Osteoblast (primary cell): Measurements from ENCODE around the gene SZT2. TPM values are rescaled to one million over a fixed set of nuclear protein-coding genes. Genes with fewer than 3 reads are reported as not detected.

Source experiments
- DNase-seq: peaks from one replicate; pipeline ENCODE4 v3.0.0; 2011; ENCODE audit warnings: low spot score, mixed read lengths; ENCODE audit not compliant: insufficient read length; ENCODE audit errors: missing footprints
- H2AFZ ChIP-seq: 2 replicates; pipeline ENCODE4 v1.6.0; 2011; ENCODE audit warnings: mild to moderate bottlenecking, low read length
- H3K27ac ChIP-seq: 2 replicates; pipeline ENCODE4 v1.5.1; 2011; ENCODE audit warnings: mild to moderate bottlenecking, low read depth, low read length, moderate library complexity
- H3K27me3 ChIP-seq: 2 replicates; pipeline ENCODE4 v1.6.0; 2012; ENCODE audit warnings: mild to moderate bottlenecking, control low read depth, inconsistent platforms, low read length, moderate library complexity; ENCODE audit not compliant: insufficient read depth
- H3K36me3 ChIP-seq: 2 replicates; pipeline ENCODE4 v1.5.1; 2011; ENCODE audit warnings: mild to moderate bottlenecking, low read length, control low read depth, moderate library complexity; ENCODE audit not compliant: insufficient read depth
- H3K4me1 ChIP-seq: 2 replicates; pipeline ENCODE4 v1.5.1; 2011; ENCODE audit warnings: mild to moderate bottlenecking, low read length, control low read depth, moderate library complexity; ENCODE audit not compliant: insufficient read depth
- H3K4me2 ChIP-seq: 2 replicates; pipeline ENCODE4 v1.6.0; 2011; ENCODE audit warnings: mild to moderate bottlenecking, low read length; ENCODE audit not compliant: insufficient read depth
- H3K4me3 ChIP-seq: fragments of 200-600 bp; sonication (generic); 3 replicates; pipeline ENCODE4 v1.5.1; 2012; ENCODE audit warnings: mild to moderate bottlenecking, low read length, inconsistent platforms; ENCODE audit not compliant: insufficient read depth
- H3K79me2 ChIP-seq: 2 replicates; pipeline ENCODE4 v1.6.0; 2012; ENCODE audit warnings: mild to moderate bottlenecking, low read length, control low read depth, inconsistent platforms; ENCODE audit not compliant: insufficient read depth
- H3K9me3 ChIP-seq: 2 replicates; pipeline ENCODE4 v1.5.1; 2011; ENCODE audit warnings: low read depth, low read length, control low read depth
- H4K20me1 ChIP-seq: 2 replicates; pipeline ENCODE4 v1.6.0; 2012; ENCODE audit warnings: mild to moderate bottlenecking, low read length, control low read depth; ENCODE audit not compliant: insufficient read depth
- total RNA-seq: library from RNA; depleted of rRNA; stranded (reverse); fragments of >200 nt; gene quantifications from 2 replicates; pipeline ENCODE4 v1.2.3, GENCODE V29; 2012
- TF ChIP-seq, protein P1 (sequence below): IDR thresholded peaks from 2 replicates; pipeline ENCODE4 v1.5.1; 2011; ENCODE audit warnings: mild to moderate bottlenecking, low read depth, low read length, moderate library complexity; ENCODE audit errors: extremely low read depth

The SZT2 gene
- total RNA-seq, 1 donor = 42.0 TPM

DNA sequence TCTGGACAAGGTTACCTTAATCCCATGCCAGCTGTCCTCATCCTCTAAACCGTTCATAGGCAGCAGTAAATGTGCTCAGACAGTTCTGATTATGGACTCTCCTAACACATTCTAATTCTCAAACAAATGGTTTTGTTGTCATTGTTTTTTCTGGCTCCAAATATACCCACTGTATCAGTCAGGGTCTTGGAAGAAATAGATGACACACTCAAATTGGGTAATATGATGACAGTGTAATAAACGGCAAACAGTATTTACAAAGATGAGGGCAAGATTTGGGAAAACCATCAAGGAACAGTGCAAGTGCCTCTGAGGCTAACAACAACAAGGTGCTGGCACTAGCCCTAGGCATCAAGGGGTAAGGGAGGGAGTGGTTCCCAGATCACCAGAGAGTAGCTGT lies 35.2 kb upstream of the SZT2 start:
- H3K27me3 ChIP-seq = no peaks in the 10 kb centered on the region
- H3K4me1 ChIP-seq = peaks cover 31% of the 10 kb centered on the region
- H3K36me3 ChIP-seq = no peaks in the 10 kb centered on the region
- H3K27ac ChIP-seq = no peak overlapping the region
- H3K9me3 ChIP-seq = no peaks in the 10 kb centered on the region
- no peak overlapping the region for H2AFZ ChIP-seq
- peaks cover 6% of the 10 kb centered on the region for H3K79me2 ChIP-seq
- no peaks in the 10 kb centered on the region for H4K20me1 ChIP-seq
- TF ChIP-seq, protein P1, sequence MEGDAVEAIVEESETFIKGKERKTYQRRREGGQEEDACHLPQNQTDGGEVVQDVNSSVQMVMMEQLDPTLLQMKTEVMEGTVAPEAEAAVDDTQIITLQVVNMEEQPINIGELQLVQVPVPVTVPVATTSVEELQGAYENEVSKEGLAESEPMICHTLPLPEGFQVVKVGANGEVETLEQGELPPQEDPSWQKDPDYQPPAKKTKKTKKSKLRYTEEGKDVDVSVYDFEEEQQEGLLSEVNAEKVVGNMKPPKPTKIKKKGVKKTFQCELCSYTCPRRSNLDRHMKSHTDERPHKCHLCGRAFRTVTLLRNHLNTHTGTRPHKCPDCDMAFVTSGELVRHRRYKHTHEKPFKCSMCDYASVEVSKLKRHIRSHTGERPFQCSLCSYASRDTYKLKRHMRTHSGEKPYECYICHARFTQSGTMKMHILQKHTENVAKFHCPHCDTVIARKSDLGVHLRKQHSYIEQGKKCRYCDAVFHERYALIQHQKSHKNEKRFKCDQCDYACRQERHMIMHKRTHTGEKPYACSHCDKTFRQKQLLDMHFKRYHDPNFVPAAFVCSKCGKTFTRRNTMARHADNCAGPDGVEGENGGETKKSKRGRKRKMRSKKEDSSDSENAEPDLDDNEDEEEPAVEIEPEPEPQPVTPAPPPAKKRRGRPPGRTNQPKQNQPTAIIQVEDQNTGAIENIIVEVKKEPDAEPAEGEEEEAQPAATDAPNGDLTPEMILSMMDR = no peak
- DNase-seq = peak; percentile 61
- H3K4me2 ChIP-seq = no peak overlapping the region
- H3K4me3 ChIP-seq = no peak overlapping the region

DNA sequence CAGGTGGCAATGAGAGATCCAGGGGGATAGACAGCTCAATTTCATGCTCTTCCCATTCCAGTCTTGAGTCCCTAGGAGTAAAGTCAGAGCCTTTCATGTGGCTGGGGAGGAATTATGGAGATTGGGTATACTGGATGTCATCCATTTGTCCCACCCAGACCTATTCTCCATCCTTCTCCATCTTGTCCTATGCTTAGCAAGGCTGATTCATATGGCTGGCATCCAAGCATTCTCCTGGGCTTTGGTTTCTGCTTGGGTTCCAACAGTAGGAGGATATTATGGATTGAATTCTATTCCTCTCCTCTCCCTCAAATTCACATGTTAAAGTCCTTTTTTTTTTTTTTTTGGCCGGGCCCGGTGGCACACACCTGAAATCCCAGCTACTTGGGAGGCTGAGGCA lies 34.8 kb upstream of the SZT2 start:
- TF ChIP-seq, protein P1 = no peak
- H3K36me3 ChIP-seq = no peaks in the 10 kb centered on the region
- DNase-seq = peak; percentile 73

DNA sequence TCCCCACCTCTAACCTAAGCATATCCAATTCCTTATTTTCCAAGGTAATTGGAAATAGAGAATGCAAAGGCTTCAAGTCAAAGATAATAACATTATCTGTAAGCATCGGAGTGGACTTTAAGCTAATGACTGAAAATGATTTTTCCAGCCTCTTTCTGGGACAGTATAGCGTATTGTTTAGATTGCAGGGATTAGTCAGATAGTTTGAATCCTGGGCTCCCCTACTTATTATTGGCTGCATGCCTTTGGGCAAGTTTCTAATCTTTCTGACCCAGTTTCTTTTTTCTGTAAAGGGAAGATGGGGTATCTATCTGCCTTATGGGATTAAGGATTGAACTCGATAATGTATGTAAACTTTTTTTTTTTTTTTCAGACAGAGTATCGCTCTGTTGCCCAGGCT lies 32.4 kb upstream of the SZT2 start:
- peaks cover 23% of the 10 kb centered on the region for H3K36me3 ChIP-seq
- TF ChIP-seq, protein P1 = no peak
- no peak overlapping the region for H3K4me2 ChIP-seq
- H3K9me3 ChIP-seq = no peaks in the 10 kb centered on the region
- no peaks in the 10 kb centered on the region for H3K27me3 ChIP-seq
- H3K4me3 ChIP-seq = no peak overlapping the region
- no peak overlapping the region for H2AFZ ChIP-seq
- peaks cover 11% of the 10 kb centered on the region for H4K20me1 ChIP-seq
- H3K4me1 ChIP-seq = peaks cover 39% of the 10 kb centered on the region
- H3K79me2 ChIP-seq = peaks cover 34% of the 10 kb centered on the region
- H3K27ac ChIP-seq = no peak overlapping the region
- peak; percentile 62 for DNase-seq

More for the DNA sequence above, 34.8 kb upstream of the SZT2 start:
- no peak overlapping the region for H3K27ac ChIP-seq
- H3K79me2 ChIP-seq = peaks cover 11% of the 10 kb centered on the region
- peaks cover 1% of the 10 kb centered on the region for H4K20me1 ChIP-seq
- no peaks in the 10 kb centered on the region for H3K9me3 ChIP-seq
- no peak overlapping the region for H2AFZ ChIP-seq
- no peaks in the 10 kb centered on the region for H3K27me3 ChIP-seq
- H3K4me1 ChIP-seq = peaks cover 31% of the 10 kb centered on the region
- no peak overlapping the region for H3K4me2 ChIP-seq
- H3K4me3 ChIP-seq = no peak overlapping the region

DNA sequence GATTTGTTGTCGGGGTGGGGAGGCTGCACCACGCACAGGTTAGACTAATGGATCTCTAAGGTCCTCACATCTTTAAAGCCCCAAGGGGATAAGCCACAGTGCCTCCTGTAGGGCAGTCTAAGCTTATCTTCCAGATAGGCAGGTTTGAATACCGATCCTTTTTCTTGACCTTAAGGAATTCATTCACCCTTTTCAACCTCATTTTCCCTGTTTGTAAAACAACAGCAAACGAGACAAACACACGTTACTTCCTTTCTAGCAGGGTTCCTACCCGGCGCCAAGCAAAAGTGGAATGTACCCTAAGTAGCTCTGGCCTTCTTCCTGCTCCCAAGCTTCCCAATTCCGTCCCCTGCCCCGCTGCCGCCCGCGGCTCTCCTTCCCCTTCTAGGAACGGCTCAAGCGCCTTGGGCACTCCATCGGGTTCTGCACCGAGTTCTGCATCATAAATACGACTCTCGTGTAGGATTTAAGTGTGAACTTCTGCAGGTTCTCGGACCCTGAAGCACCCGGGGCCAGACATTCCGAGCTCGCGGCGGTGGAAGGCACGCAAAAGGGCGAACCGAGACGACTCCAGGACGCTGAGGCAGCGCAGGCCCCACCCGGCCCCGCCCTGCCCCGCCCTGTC lies 31.5 kb upstream of the SZT2 start:
- no peaks in the 10 kb centered on the region for H3K9me3 ChIP-seq
- H3K4me1 ChIP-seq = peaks cover 39% of the 10 kb centered on the region
- peak overlapping the region; percentile 97 for H2AFZ ChIP-seq
- H3K4me3 ChIP-seq = peak overlapping the region; percentile 85
- no peaks in the 10 kb centered on the region for H3K27me3 ChIP-seq
- peak overlapping the region; percentile 69 for H3K27ac ChIP-seq
- H3K4me2 ChIP-seq = peak overlapping the region; percentile 99
- peaks cover 32% of the 10 kb centered on the region for H3K36me3 ChIP-seq
- H3K79me2 ChIP-seq = peaks cover 41% of the 10 kb centered on the region
- TF ChIP-seq, protein P1 = peak; percentile 41
- DNase-seq = no peak
- H4K20me1 ChIP-seq = peaks cover 11% of the 10 kb centered on the region
